ENCODE measurements around the gene AARSD1. TPM values are rescaled to one million over a fixed set of nuclear protein-coding genes. Genes with fewer than 3 reads are reported as not detected.
A peak's percentile ranks its signal among the peaks of the same experiment; 100 is the strongest.
"Not testable (repeated sequence)": the region's sequence is repeated elsewhere in the genome, so short reads cannot be mapped to it uniquely, and the experiment has no call there.

AARSD1 gene
- total RNA-seq, 1 donor from 2014 or later, result 32.1 TPM

GRCh38 chr17:42989141-42989540 lies 24.9 kb upstream of the AARSD1 start:
- intact Hi-C loops (cut with DNase I), result no loop called here
- ATAC-seq, result no peak
- DNase-seq (ENCODE audit: missing footprints), result no peak

- DNase-seq (ENCODE audit: missing footprints) (no peak), ATAC-seq (no peak)
- intact Hi-C loops (cut with DNase I), result no loop called here
These were observed 21.0 kb upstream of the AARSD1 start for GRCh38 chr17:42985225-42985624.

GRCh38 chr17:42982266-42982665 lies 18.0 kb upstream of the AARSD1 start:
- intact Hi-C loops (cut with DNase I), result no loop called here

GRCh38 chr17:42980766-42981397 lies 16.6 kb upstream of the AARSD1 start:
- no peak for DNase-seq (ENCODE audit: missing footprints)
- intact Hi-C loops (cut with DNase I), result loop anchor here (1.0 kb wide), 1 partner anchor 17 kb away; the partner anchor contains the start of gene RPL27
- ATAC-seq, result peak; percentile 33

More at GRCh38 chr17:42982266-42982665, 18.0 kb upstream of the AARSD1 start:
- ATAC-seq (no peak), DNase-seq (ENCODE audit: missing footprints) (no peak)

DNA sequence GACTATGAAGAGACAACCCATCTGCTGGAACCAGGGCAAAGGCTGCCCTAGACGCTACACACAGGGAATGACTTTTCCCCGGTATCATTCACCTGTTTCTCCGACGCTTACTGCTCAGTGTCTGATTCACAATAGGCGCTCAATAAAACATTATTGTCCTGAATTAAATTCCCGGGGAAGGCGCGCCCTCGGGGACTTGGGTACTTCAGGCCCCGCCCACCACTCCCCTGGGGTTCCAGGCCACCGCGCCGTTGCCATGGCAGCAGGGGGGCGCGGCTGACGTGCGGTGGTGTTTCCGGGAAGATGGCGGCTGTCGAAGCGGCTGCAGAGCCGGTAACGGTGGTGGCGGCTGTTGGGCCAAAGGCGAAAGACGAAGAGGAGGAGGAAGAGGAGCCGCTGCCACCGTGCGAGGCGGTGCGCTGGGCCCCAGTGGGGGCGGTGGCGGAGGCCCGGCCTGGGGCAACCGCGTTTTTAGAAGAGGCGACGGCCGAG lies 16.1 kb upstream of the AARSD1 start, which contains the start of gene RUNDC1:
TSS of gene RUNDC1 (plus strand) at position 292 of the 492 bp plus-strand sequence. CDS start at position 304, 12 bp downstream.
- intact Hi-C loops (cut with DNase I), result loop anchor here (1.0 kb wide), 1 partner anchor 18 kb away; the partner anchor contains the start of gene RPL27
- peak; percentile 97 for DNase-seq (ENCODE audit: missing footprints)
- ATAC-seq, result peak; percentile 93

DNA sequence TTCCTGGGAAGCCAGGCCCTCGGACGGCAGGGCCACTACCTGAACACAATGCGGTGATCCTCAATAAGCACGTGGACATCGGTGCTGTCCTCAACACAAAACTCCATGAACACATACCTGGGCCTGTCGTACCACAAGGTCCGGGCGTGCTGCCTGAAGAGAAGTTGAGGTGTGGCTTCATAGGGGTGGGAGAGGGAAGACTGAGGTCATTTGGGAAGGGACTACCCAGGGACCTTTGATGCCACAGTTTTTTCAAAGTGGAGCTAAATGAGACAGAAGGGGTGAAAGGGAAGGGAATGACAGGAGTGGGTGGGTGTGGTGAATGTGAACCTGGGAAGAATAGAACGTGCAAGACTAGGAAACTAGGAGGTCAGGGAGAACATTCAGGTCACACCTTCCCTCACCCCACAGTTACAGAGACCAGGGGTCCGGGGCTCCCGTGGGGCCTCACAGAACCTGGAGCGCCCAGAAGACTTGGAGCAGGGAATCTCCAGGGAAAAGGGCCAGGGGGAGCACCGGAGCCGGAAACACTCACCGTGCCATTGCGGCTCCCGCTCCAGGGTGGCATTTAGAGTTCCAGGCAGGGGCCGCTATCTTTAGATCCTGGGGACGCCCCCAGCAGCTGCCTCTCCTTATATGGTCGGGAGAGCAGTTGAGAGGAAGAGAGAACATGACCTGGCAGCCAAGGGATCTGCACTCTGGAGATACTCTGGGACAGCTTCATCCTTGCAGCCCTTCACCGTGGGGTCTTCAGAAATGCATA lies 15.4 kb upstream of the AARSD1 start, which contains the start of gene PTGES3L:
TSS of gene PTGES3L (minus strand) at position 570 of the 763 bp plus-strand sequence. CDS start at position 543, 27 bp downstream.
- intact Hi-C loops (cut with DNase I), result loop anchor here (1.0 kb wide), 1 partner anchor 19 kb away; the partner anchor contains the start of gene RPL27
- ATAC-seq, result peak; percentile 80
- DNase-seq (ENCODE audit: missing footprints), result peak; percentile 80

DNA sequence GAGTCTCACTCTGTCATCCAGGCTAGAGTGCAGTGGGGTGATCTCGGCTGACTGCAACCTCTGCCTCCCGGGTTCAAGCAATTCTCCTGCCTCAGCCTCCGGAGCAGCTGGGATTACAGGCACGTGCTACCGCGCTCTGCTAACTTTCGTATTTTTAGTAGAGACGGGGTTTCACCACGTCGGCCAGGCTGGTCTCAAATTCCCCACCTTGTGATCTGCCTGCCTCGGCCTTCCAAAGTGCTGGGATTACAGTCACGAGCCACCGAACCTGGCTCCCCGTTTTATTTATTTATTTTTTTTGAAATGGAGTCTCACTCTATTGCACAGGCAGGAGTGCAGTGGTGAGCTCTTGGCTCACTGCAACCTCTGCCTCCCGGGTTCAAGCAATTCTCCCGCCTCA lies 11.4 kb upstream of the AARSD1 start:
- DNase-seq (ENCODE audit: missing footprints); ATAC-seq; intact Hi-C loops (cut with DNase I): not testable (repeated sequence)

- DNase-seq (ENCODE audit: missing footprints), result no peak
- intact Hi-C loops (cut with DNase I), result no loop called here
- ATAC-seq, result no peak
These were observed 11.0 kb upstream of the AARSD1 start for GRCh38 chr17:42975265-42975664.

DNA sequence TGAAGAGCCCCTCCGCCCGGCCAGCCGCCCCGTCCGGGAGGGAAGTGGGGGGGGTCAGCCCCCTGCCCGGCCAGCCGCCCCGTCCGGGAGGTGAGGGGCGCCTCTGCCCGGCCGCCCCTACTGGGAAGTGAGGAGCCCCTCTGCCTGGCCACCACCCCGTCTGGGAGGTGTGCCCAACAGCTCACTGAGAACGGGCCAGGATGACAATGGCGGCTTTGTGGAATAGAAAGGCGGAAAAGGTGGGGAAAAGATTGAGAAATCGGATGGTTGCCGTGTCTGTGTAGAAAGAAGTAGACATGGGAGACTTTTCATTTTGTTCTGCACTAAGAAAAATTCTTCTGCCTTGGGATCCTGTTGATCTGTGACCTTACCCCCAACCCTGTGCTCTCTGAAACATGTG lies 9.1 kb upstream of the AARSD1 start:
- DNase-seq (ENCODE audit: missing footprints); ATAC-seq; intact Hi-C loops (cut with DNase I): not testable (repeated sequence)

- no peak for DNase-seq (ENCODE audit: missing footprints)
- intact Hi-C loops (cut with DNase I), result no loop called here
- ATAC-seq, result no peak
These were observed 7.3 kb upstream of the AARSD1 start for GRCh38 chr17:42971589-42971988.

DNA sequence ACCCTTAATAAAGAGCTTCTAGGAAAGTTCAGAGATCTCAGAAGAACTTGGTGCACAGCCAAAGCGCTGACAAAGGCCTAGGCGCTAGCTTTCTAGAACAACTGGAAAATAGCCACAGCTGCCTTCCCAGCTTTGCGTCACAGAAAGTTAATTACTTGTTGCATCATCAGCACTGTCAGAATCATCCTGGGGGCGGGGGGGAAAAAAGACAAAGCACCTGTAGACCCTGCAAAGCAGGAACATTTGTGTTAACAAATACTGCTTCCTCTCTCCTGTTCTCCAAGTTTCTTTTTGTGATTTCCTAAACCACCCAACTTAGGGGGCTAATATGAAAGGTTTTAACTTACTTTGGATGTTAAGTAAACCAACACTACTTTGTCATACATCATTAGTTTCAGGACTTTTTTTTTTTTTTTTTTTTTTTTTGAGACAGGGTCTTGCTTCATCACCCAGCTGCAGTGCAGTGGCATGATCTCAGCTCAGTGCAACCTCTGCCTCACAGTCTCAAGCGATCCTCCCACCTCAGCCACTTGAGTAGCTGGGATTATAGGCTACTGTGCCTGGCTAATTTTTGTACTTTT lies 4.8 kb upstream of the AARSD1 start:
- ATAC-seq, result no peak
- no peak for DNase-seq (ENCODE audit: missing footprints)
- intact Hi-C loops (cut with DNase I), result no loop called here

DNA sequence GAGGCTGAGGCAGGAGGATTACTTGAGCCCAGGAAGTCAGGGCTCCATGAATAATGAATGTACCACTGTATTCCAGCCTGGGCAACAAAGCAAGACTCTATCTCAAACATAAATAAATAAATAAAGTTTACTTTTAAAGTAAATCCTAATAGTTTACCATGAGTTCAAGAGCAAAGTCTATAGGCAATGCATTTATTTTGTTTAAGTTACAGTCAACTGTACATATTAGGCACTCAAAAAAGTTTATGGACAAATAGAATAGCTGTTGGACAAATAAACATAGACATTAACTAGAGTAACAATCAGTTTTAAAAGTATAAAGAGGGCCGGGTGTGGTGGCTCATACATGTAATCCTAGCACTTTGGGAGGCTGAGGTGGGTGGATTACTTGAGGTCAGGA lies 3.7 kb upstream of the AARSD1 start:
- ATAC-seq (no peak), DNase-seq (ENCODE audit: missing footprints) (no peak)
- intact Hi-C loops (cut with DNase I), result no loop called here

GRCh38 chr17:42953669-42954068 lies 10.6 kb downstream of the AARSD1 start:
- no peak for ATAC-seq
- intact Hi-C loops (cut with DNase I), result no loop called here
- DNase-seq (ENCODE audit: missing footprints), result no peak

- intact Hi-C loops (cut with DNase I), result no loop called here
- DNase-seq (ENCODE audit: missing footprints), result no peak
- no peak for ATAC-seq
These were observed 14.0 kb downstream of the AARSD1 start for GRCh38 chr17:42950044-42950783.

DNA sequence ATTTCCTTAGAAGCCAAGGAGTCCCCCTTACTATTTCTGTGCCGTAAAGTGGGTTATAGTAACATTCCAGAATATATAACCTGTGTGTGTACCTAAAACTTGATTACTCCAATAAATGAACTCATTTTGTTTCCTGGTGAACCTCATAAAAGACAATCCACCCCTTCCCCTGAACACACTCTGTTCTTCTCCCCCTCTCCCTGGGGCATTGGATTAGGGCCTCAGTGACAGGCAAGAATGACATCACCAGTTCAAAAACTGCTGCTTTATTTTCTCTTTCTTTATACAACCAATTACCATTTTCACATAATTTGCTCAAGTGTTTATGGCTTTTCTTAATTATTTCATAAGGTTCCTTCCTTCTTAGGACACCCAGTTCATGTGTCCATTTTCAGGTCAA lies 17.4 kb downstream of the AARSD1 start:
- DNase-seq (ENCODE audit: missing footprints) (no peak), ATAC-seq (no peak)
- intact Hi-C loops (cut with DNase I), result loop anchor here (10.0 kb wide), 1 partner anchor 232 kb away; no protein-coding TSS in a partner anchor

GRCh38 chr17:42944211-42944610 lies 20.0 kb downstream of the AARSD1 start:
- ATAC-seq, result no peak
- intact Hi-C loops (cut with DNase I), result loop anchor here (10.0 kb wide), 1 partner anchor 229 kb away; no protein-coding TSS in a partner anchor
- no peak for DNase-seq (ENCODE audit: missing footprints)

GRCh38 chr17:42937712-42938596 lies 26.3 kb downstream of the AARSD1 start:
- DNase-seq (ENCODE audit: missing footprints) (no peak), ATAC-seq (peak; percentile 65)
- intact Hi-C loops (cut with DNase I), result loop anchor here (1.0 kb wide), 1 partner anchor 95 kb away; no protein-coding TSS in a partner anchor
